NCI-H82 treated with DMSO at 0.1 percent for 48 hours (cell line): Measurements from ENCODE around the gene AOPEP.

ENCODE experiments used
- DNase-seq: peaks from one replicate; lab custom pipeline; 2025; ENCODE audit not compliant: unreplicated experiment; lab: John Stamatoyannopoulos, UW

Gene AOPEP

DNA sequence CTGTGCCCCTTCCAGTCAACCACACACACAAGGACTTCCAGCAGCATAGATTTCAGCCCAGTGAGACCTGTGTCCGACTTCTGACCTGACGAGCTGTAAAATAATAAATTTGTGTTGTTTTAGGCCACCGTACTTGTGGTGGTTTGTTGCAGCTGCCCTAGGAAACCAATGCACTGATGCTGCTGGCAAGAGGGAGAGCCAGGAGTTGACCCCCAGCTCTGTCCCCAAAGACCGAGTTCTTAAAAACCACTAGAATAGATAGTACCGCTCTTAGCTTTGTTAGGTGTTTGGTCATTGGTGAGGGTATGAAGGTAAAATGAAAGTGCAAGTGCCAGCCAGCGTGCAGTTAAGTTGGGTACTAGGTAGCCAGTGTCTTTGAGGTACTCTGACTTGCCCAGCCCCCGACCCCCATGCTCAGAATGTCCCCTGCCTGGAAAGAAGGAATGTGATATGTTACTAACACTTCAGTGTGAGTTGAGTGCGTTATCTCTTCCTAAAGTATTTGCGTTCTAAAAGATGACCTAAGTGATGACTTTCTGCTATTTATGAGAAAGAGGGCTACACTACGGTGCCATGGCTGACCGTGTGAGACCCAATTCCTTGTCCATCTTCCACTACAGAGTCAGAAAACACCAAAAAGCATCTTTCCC, 185.6 kb downstream of the AOPEP start:
- no peak for DNase-seq

DNA sequence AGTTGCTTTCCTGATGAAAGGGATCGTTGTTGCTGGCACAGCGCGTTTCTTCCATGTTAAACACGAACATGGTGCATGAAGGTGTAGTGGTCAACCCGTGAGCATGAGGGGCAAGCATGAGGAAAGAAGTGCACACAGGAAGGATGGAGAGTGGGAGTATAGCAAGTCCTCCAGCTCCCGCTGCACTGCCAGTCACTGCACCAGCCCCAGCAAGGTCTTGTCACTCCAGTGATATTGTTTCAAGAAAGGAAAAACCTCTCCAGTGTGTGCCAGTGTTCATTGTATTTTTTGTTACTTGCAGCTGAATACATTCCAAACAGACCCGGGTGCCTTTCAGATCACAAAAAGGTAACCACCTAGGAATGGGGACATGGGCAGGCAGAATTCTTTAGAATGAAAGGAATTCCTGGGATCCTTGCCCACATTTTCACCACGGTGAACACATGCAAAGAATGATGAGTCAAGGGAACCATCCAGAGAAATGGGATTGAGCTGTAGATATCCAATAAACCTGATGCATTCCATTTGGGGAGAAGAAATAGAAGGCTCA, 186.3 kb downstream of the AOPEP start:
- DNase-seq = no peak

DNA sequence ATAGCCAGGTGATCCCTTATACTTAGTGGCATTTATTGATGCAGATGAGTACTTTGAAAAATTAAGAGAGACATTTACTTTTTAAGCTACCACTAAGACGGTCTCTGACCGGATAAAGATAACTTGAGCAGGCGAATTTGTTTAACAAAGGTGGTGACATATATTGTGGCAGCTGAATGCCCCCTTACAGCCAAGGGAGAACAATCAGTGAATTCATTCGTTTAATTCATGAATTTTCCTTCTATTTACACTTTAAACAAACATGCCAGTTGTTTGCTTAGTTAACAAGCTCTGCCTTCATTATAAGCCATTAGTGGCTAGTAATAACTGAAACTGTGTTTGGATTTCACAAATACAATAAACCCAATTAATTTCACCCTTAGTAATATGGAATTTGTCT, 187.1 kb downstream of the AOPEP start:
- no peak for DNase-seq

DNA sequence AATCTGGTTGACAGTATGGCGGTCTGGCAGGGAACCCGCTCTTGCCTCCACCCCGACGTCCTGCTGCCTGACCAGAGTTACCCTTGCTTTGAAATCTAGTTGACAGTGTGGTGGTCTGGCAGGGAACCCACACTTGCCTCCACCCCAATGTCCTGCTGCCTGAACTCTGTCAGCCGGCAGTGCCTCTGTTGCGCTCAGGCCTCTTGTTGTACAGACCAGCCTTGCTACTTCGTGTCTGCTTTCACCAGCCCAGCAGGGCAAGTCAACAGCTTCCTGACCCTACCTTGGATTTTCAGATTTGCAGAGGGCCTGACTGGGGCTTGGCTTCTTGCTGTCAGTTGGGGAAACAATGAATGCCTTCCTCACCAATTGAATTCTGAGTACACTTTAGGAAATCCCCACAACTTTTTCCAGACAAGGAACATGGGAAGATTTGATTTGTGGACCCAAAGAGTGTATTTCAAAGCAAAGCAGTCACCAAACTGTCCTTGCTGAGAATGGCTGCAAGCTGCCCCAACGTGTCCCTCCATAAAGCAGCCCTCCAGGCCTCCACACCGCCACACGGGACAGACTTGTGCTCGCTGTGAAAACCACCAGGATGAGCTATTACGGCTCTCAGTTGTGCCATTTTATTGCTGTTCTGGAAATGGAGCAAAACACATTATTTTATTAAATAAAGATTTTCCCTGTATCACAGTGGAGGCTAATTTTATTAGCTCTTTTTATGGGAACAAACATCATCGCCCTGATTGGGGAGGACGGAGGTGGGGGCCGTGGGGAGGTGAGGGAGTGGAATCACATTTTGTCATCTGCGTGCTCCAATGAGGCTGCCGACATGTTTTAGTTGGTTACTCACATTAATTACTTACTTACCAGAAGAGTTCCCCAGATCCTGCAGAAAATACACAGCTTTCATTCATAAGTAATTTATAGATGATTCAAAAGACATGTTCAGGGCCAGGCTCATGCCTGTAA, 189.3 kb downstream of the AOPEP start:
- DNase-seq = no peak

DNA sequence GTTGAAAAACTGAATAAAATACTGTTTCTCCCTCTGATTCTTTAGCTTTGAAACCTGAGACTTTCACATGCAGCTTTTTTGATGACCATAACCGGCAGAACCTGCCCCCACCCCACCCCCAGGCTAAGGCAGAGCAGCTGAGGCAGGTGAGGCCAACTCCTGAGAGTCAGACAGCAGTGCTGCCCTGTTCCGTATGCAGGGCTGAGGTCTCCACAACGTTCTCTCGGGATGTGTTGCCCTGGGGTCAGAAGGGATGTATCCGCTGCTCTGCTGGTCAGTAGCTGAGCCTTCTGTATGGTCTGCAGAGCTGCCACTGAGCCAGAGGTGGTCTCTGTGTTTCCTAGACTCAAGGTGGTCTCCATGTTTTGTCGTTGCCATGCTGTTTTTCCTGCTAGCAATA, 190.5 kb downstream of the AOPEP start:
- DNase-seq = no peak

DNA sequence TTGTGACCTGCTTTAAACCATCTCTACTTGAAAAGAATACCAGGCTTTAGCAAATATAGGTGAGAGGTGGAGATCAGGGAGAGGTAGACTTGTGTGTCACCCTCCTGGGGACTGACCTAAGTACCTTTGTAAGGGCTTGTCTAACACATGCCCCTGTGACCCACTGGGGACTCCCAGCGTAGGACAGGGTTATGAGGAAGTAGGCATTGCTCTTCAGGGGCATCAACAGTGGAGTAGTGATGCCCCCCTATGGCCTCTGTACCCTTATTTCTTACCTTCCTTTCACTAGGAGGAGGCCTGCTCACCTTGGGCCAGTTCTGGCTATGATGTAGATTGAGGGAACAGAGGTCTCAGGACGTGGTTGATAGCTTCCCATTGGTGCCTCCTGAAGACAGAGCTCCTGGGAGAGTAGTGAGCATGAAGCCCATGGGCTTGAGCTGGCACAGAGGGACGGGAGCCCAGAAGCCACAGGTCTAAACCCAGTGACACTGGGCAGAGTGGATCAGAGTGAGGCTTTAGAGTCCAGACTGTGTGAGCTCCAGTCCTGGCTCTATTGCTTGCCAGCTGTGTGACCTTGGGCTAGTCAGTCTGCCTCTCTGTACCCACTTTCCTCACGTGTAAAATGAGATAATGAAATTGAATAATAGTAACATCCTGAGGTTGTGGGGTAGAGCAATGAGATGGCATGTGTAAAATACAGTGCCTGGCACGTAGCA, 191.7 kb downstream of the AOPEP start:
- no peak for DNase-seq

DNA sequence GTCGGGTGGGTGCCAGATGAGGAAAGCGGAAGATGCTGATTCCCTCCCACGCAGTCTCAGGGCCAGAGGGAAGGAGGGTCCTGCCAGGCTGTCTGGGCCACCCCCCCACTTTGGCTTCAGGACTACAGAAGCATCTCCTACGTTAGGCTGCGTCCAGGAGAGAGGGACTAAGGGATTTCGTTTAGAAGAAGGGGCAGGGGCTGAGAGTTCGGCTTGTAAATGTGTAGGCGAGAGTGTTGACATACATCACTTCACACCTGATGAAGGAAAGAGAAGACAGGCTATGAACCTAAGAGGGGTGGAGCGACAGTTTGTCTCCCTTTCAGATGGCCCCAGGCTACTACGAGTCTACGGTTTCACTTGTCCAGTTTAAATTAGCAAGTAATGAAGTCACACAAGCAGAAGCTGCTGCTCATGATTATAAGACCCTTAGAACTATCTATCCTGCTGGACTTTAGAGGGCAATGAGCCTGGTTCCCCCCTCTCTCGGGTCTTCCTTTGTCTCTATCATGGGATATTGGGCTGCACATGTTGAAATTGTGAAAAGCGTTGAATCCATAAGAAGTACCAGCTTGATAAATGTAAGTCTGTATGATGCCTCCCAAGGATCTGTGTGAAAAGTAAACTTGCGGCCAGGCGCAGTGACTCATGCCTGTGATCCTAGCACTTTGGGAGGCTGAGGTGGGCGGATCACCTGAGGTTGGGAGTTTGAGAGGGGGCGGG, 193.0 kb downstream of the AOPEP start:
- no peak for DNase-seq

DNA sequence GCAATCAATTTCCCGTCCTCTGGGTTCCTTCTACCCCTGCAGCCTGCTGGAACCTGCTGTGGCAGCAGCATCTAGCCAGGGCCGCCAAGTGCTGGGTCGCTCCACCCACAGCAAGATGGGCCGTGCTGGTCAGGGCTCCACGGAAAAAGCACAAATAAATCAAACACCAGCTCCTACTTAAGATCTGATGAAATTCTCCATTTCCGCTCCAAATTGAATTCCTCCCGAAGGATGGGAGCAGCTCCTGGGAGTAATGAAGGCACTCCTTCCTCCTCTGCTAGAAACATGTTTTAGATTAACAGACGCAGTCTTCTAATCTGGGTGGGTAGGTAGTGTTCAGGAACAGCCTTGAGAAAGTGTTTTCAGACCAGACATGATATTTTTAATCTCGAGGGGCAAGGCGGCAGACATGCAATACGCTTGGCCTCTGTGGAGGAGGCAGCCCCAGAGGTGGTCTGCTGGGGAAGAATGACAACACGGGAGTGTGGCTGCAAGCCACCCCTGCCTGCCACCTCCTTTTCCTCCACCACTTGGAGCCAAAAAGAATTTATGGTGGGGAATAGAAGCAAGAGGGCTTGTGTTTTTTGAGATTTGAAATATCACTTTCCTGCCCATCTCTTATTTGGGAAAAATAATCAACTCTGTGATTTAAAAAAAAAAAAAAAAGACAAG, 194.1 kb downstream of the AOPEP start:
- no peak for DNase-seq

DNA sequence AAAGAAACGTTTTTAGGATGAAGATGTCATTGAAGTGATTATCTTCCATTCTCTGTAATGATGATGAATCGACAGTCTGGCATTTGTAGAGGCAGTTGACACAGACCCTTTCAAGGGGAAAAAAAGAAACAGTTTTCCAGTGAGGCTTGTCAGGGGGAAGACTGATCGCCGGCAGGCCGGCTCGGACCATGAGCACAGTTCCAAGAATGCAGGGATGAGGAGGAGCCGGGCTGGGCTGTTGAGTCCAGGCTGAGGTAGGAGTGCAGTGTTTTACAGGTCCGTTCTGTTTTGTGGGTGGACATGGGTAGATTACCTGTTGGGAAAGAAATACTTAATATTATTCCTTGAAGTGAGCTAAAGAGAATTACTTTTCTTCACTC, 194.6 kb downstream of the AOPEP start:
- DNase-seq = no peak

DNA sequence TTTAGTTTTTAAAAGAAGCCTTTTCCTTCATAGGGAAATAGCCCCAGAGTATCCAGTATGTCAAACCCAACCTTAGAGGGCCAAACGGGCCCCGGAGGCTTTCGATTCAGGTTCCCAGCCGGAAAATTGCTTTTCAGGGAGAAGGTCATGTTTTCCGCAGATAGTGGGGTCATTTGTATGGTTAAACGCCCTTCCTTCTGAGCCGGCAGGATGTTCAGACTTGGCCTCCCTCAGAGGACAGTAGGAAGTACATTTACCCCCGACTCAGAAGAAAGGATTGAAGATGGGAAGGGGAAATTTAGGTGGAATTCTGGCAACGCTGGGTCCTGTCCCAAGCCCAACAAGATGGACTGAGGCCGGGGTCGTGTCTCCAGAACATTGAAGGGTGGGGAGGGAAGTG, 195.2 kb downstream of the AOPEP start:
- DNase-seq = no peak

DNA sequence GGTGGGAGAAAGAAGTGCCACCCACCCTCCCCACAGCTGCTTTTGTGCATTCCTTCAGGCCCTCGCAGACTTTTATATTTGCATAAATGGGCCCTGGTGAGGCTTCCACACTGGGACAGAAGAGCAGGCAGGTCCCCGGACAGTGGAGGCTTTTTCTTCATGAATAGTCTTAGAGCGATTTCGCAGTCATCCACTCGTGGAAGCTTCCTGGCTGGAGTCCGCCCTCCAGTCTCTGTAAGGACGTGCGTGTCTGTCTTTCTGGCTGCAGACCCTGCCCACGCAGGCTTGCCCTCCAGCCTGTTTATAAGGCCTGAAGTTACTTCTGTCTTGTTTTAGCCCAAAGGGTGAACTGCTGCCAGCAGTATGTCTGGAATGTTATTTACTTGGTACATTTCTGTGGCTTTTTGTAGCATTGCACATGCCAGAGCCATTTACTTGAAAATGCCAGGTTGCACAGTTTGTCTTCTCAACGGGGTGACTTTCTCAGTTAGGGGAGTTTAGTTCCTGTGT, 195.7 kb downstream of the AOPEP start:
- no peak for DNase-seq

DNA sequence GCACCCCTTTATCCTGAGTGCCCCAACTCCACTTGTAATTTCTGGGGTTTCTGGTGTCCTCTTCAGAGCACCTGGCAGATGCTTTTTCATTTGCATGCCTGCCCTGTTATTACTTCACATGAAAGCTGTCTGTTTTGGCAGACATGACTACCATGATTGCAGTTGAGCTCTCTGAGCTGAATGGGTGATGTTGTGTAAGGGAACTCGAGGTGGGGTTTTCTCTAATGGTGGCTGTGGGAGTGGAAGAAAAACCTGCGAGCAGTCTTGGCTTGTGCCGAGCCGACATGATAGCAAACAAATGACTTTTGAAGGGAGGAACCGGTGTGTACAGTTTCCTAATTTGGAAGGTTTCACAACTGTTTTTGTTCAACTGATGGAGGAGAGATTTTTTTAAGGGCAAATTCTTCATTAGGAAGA, 196.2 kb downstream of the AOPEP start:
- DNase-seq = no peak

DNA sequence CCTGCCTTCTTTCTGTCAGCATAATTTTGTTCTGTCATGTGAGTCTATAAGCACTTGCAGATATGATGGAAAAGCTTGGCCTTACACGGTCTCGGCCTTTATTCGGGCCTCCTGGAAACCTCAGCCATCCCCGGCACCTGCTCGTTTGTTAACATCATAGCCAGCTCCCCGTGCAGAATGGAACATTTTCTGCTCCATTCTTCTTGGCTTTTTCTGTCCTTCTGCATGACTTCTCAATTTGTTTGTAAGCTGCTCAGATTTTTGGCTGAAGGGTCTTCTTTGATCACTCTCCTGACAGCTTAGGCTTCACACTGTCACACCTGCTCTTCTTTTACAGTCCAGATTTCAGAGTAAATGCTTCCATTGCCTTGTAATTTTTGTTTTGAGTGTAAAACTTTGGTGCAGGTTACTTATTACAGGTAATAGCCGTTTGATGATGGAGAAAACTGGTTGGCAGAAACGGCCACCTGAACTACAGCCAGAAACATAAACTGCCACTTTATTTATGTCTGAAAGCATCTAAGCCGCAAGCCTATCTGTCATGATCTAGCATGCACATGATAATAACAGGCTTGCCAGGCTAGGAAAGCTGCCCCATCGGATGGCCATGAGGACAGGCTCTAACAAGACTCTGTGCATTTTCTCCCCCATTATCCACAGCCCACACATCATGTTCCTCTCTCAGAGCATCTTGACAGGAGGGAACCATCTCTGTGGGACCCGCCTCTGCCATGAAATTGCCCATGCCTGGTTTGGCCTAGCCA, 197.0 kb downstream of the AOPEP start:
- no peak for DNase-seq

DNA sequence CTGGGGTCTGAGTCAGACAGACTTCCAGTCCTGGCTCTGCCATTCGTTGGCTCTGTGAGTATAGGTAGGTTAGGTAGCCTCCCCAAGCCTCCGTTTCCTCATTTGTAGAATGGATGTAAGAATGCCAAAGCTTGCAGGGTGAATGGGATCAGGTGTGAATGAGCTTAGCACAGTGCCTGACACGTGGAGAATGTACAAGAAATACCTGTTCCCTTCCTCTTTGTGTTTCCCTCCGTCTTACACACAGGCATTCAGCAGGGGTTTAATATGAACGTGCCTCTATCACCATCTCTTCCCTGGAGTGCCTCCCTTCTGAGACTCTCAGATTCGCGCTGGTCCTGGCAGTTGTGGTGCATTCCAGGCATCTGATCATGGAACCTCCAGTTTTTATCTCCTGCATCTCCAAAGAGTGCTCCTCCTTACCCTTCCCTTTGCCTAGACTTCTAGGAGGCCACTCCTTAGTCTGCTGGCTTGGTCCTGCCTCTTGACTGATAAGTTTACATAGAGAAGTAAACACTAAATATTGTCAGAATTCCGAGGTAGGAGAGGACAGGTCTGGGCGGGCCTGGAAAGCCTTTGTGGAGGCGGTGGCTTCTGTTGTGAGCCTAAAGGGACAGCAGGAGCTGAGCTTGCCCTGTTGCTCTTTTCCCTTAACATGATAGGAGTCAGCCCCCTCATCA, 199.4 kb downstream of the AOPEP start:
- no peak for DNase-seq

DNA sequence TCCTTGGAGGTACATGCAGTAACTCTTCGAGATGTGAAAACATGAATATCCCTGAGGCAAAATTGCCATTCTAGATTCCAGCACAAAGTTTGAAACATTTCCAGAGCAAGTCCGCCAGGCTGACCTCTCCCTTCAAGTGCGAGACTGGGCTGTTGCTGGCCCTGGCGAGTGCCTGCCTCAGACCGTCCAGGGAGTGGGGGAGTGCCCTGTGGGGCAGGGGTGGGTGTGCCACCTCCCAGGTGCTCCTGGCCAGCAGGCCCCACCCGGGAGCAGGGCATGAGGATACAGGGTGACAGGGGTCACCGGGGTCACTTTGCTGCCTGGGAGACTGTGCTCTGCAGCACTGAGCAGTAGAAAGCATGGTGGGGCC, 199.9 kb downstream of the AOPEP start:
- DNase-seq = no peak

DNA sequence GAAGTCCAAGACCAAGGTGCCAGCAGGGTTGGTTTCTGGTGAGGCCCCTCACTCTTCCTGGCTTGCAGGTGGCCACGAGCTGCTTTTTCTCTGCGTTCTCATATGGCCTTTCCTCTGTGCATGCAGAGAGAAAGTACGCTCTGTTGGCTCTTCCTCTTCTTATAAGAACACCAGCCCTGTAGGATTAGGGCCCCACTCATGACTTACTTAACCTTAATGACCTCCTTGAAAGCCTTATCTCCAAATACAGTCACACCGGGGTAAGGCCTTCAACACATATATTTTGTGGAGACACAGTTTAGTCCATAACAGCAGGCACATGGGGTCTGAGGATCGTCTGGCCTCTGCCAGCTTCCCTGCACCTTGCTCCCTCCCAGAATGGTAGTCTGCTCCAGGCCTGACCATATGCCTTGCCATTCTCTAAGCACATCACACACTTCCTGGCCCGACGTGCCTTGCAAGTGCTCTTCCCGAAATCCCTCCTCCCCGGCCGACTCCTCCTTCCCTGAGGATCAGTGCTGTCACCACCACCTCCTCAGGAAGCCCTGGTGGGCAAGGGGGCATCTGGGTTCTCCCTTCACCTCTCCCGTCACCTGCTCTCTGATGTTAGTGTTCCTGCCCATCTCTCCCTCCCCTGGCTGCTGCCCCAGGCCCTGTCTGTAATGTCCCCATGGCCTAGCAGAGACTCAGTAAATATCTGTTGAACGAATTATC, 200.7 kb downstream of the AOPEP start:
- DNase-seq = no peak

DNA sequence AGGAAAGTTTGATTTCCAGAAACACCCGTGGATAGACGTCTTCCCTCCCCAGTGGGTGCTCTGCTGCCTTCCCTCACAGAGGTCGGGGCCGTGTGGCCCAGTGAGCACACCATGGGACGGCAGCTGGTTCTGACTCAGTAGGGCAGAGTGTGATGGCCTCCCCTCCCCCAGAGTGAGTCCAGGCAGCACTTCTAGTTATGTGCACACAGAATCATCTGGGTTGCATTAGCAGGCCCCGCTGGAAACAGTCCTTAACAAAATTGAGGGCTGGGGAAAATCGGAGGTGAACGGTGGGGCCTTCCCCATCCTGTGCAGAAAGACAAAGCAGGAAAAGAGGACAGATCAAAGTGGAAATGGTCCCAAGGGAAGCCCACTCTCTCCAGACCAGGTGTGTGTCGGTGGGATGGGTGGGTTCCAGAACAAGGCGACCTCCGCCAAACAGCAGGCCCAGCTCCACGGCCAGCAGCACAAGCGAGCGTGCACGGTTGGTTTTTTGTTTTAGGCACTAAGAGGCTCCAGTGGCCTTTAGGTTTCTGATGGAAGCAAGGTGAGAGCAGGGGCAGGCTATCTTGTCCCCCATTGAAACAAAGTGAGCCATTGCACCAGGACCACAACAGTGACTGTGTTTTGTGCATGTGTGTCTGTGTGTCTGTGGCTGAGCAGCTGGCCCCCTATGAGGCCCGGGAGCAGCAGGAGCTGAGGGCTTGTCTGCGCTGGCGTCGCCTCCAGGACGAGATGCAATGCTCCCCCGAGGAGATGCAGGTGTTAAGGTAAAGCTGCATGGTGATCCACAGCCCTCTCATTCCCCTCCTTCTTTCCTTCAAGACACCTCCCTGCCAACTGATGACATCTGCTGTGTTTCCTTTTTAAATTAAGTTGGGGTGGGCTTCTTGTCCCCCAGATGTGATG, 201.5 kb downstream of the AOPEP start:
- DNase-seq = no peak
